Prostate gland (tissue), 2 donors: ENCODE results near the gene RCVRN. TPM values are rescaled to one million over a fixed set of nuclear protein-coding genes. Genes with fewer than 3 reads are reported as not detected.

Experiments
- DNase-seq: peaks from one replicate; pipeline ENCODE4 v3.0.0-alpha.2; 2019; ENCODE audit warnings: low spot score
- H3K27ac ChIP-seq, 2 donors: fragments of 200-600 bp; sonication (generic); 2 replicates each; pipeline ENCODE4 v1.5.1; 2017 to 2019
- H3K27me3 ChIP-seq: fragments of 200-600 bp; sonication (generic); replicated peaks from 2 replicates; pipeline ENCODE4 v1.5.1; 2019; ENCODE audit not compliant: insufficient read depth
- H3K36me3 ChIP-seq, 2 donors: fragments of 200-600 bp; sonication (generic); 1 replicate in 1 of 2; 2 replicates in 1 of 2; pipeline versions ENCODE4 v1.5.1 to v1.8.1; 2017 to 2019
- H3K4me1 ChIP-seq: fragments of 200-600 bp; sonication (generic); replicated peaks from 2 replicates; pipeline ENCODE4 v1.5.1; 2019
- H3K4me3 ChIP-seq, 2 donors: fragments of 200-600 bp; sonication (generic); 2 replicates each; pipeline ENCODE4 v1.5.1; 2017 to 2019
- H3K9me3 ChIP-seq: fragments of 200-600 bp; sonication (generic); 2 replicates; pipeline ENCODE4 v1.5.1; 2017
- CTCF ChIP-seq, 4 experiments: fragments of 200-600 bp in 2 of 4; fragments of 450-650 bp in 2 of 4; sonication (generic) in 2 of 4; IDR thresholded peaks; 1 replicate in 3 of 4; 2 replicates in 1 of 4; pipeline ENCODE4 v1.5.1; 2016 to 2019; ENCODE audit warnings: antibody characterized with exemption in 4 of 4, mild to moderate bottlenecking in 2 of 4, moderate library complexity in 2 of 4
- POLR2A ChIP-seq: fragments of 450-650 bp; IDR thresholded peaks from one replicate; pipeline ENCODE4 v1.6.1; 2016; ENCODE audit warnings: antibody characterized with exemption, mild to moderate bottlenecking
- POLR2AphosphoS5 ChIP-seq: sonication (generic); formaldehyde crosslinking; IDR thresholded peaks from one replicate; pipeline ENCODE4 v1.6.1; 2017; ENCODE audit warnings: antibody characterized with exemption
- WGBS: methylation state at CpG from one replicate; pipeline ENCODE4 v1.1.5; 2018; 5-methylcytosine and 5-hydroxymethylcytosine counted together
- intact Hi-C: fragments of 100-400 bp; cut with DNase I; formaldehyde crosslinking; loops from one replicate; pipeline ENCODE4 v1.14.2; 2022
- total RNA-seq, 2 donors: library from RNA; depleted of rRNA; stranded (reverse); fragments of >200 nt; gene quantifications; one replicate each; pipeline ENCODE4 v1.1.0, GENCODE V29; 2016

Gene RCVRN
- total RNA-seq, 2 donors from 2014 or later, result 0.23 TPM; not detected in 1

GRCh38 chr17:9859781-9860180 lies 45.3 kb downstream of the RCVRN start:
- Histone ChIP-seq H3K4me1 (no peaks in the 10 kb centered on the region), H3K36me3 (no peaks in the 10 kb centered on the region), H3K9me3 (no peaks in the 10 kb centered on the region), H3K27me3 (no peaks in the 10 kb centered on the region), H3K4me3 (no peak overlapping the region), H3K27ac (no peak overlapping the region)
- TF ChIP-seq POLR2AphosphoS5 (no peak), CTCF (IDR thresholded peaks at IDR 0.05) (no peak), POLR2A (no peak)
- no peak for DNase-seq
- intact Hi-C loops, result loop anchor here (5.0 kb wide), 1 partner anchor 47 kb away; no protein-coding TSS in a partner anchor
- WGBS, result 89% methylated on average over 5 of the region's 5 CpGs

GRCh38 chr17:9855036-9855435 lies 50.0 kb downstream of the RCVRN start:
- no peak overlapping the region for H3K27ac ChIP-seq
- H3K27me3 ChIP-seq, result no peaks in the 10 kb centered on the region
- no peaks in the 10 kb centered on the region for H3K4me1 ChIP-seq
- DNase-seq, result no peak
- 91% methylated on average over 4 of the region's 4 CpGs for WGBS
- intact Hi-C loops, result loop anchor here (5.0 kb wide), 1 partner anchor 43 kb away; no protein-coding TSS in a partner anchor
- no peaks in the 10 kb centered on the region for H3K9me3 ChIP-seq
- TF ChIP-seq POLR2AphosphoS5 (no peak), CTCF (IDR thresholded peaks at IDR 0.05) (no peak), POLR2A (no peak)
- H3K36me3 ChIP-seq, result no peaks in the 10 kb centered on the region
- no peak overlapping the region for H3K4me3 ChIP-seq

- no peak for DNase-seq
- no peaks in the 10 kb centered on the region for H3K27me3 ChIP-seq
- H3K27ac ChIP-seq, result no peak overlapping the region
- H3K4me1 ChIP-seq, result no peaks in the 10 kb centered on the region
- 78% methylated on average over 5 of the region's 5 CpGs for WGBS
- H3K9me3 ChIP-seq, result no peaks in the 10 kb centered on the region
- no peak overlapping the region for H3K4me3 ChIP-seq
- H3K36me3 ChIP-seq, result no peaks in the 10 kb centered on the region
- TF ChIP-seq CTCF (IDR thresholded peaks at IDR 0.05) (no peak), POLR2AphosphoS5 (no peak), POLR2A (no peak)
- intact Hi-C loops, result no loop called here
These were observed 50.8 kb downstream of the RCVRN start for GRCh38 chr17:9854255-9854654.

GRCh38 chr17:9850151-9850550 lies 54.9 kb downstream of the RCVRN start:
- no peaks in the 10 kb centered on the region for H3K36me3 ChIP-seq
- no peaks in the 10 kb centered on the region for H3K4me1 ChIP-seq
- 83% methylated on average over 5 of the region's 5 CpGs for WGBS
- no peak overlapping the region for H3K27ac ChIP-seq
- intact Hi-C loops, result no loop called here
- H3K9me3 ChIP-seq, result no peaks in the 10 kb centered on the region
- H3K4me3 ChIP-seq, result no peak overlapping the region
- TF ChIP-seq POLR2A (no peak), CTCF (IDR thresholded peaks at IDR 0.05) (no peak), POLR2AphosphoS5 (no peak)
- H3K27me3 ChIP-seq, result no peaks in the 10 kb centered on the region
- no peak for DNase-seq

Other genes starting within 250 kb of the RCVRN start
- not detected for gene DHRS7C, start 113.7 kb downstream of the RCVRN start, total RNA-seq
- gene GSG1L2, start 83.2 kb downstream of the RCVRN start, total RNA-seq, result not detected
- gene GLP2R, start 79.3 kb downstream of the RCVRN start, total RNA-seq, result 1 to 10 TPM in 1 of 2 donors, under 1 TPM in 1; 0.34 to 1.5 TPM